ENCODE results near the gene RAET1G.
"Not testable (repeated sequence)": the region's sequence is repeated elsewhere in the genome, so short reads cannot be mapped to it uniquely, and the experiment has no call there.

Gene RAET1G

GRCh38 chr6:149896491-149896890 lies 26.4 kb downstream of the RAET1G start:
- WGBS (ENCODE audit: extremely low coverage, insufficient coverage, insufficient read length), result no CpG with 5 or more reads among the region's 3 CpGs
- Histone ChIP-seq H3K9ac (ENCODE audit: low read length) (no peak overlapping the region), H3K27ac (ENCODE audit: low read depth, low read length) (no peak overlapping the region)

GRCh38 chr6:149895833-149896271 lies 27.1 kb downstream of the RAET1G start:
- Histone ChIP-seq H3K9me3 (ENCODE audit: insufficient read depth, low read depth, low read length) (peaks cover 2% of the 10 kb centered on the region), H3K27me3 (ENCODE audit: insufficient read depth, low read length) (no peaks in the 10 kb centered on the region), H4K12ac (ENCODE audit: low read depth, low read length) (no peak overlapping the region), H3K14ac (ENCODE audit: low read length) (no peak overlapping the region), H2BK12ac (ENCODE audit: low read length) (no peak overlapping the region), H3K18ac (ENCODE audit: low read length) (no peak overlapping the region), H3K9ac (ENCODE audit: low read length) (no peak overlapping the region), H3K79me2 (ENCODE audit: control insufficient read depth, insufficient read depth, low read length, poor library complexity) (no peaks in the 10 kb centered on the region), H2BK120ac (ENCODE audit: insufficient read depth, low read length, poor library complexity) (no peak overlapping the region), H3K4me3 (ENCODE audit: low read depth, low read length) (no peak overlapping the region), H4K8ac (ENCODE audit: low read depth, low read length) (no peak overlapping the region), H2AK5ac (ENCODE audit: low read length) (no peak overlapping the region), H3K4me2 (ENCODE audit: low read length) (no peak overlapping the region), H4K91ac (ENCODE audit: low read depth, low read length) (no peak overlapping the region), H2AFZ (ENCODE audit: insufficient read depth, low read length, poor library complexity) (no peak overlapping the region), H3K79me1 (ENCODE audit: low read length) (no peaks in the 10 kb centered on the region), H3K36me3 (ENCODE audit: control insufficient read depth in 1 of 2, insufficient read depth in 2 of 2, low read length in 2 of 2) (no peaks in the 10 kb centered on the region), H3K27ac (ENCODE audit: low read depth, low read length) (no peak overlapping the region), H3K4me1 (ENCODE audit: control insufficient read depth in 1 of 2, insufficient read depth in 2 of 2, low read length in 2 of 2) (no peaks in the 10 kb centered on the region), H3K23ac (ENCODE audit: low read length) (no peak overlapping the region), H3K4ac (ENCODE audit: low read depth, low read length) (no peak overlapping the region), H2BK5ac (ENCODE audit: low read depth, low read length, poor library complexity) (no peak overlapping the region)
- no peak for DNase-seq
- WGBS (ENCODE audit: extremely low coverage, insufficient coverage, insufficient read length), result no CpG with 5 or more reads among the region's 5 CpGs

More at GRCh38 chr6:149896491-149896890, 26.4 kb downstream of the RAET1G start:
- no peaks in the 10 kb centered on the region for H3K36me3 ChIP-seq (ENCODE audit: control insufficient read depth in 1 of 2, insufficient read depth in 2 of 2, low read length in 2 of 2)
- H2BK5ac ChIP-seq (ENCODE audit: low read depth, low read length, poor library complexity), result no peak overlapping the region
- H2AK5ac ChIP-seq (ENCODE audit: low read length), result no peak overlapping the region
- H3K4me1 ChIP-seq (ENCODE audit: control insufficient read depth in 1 of 2, insufficient read depth in 2 of 2, low read length in 2 of 2), result no peaks in the 10 kb centered on the region
- no peak overlapping the region for H2AFZ ChIP-seq (ENCODE audit: insufficient read depth, low read length, poor library complexity)
- no peaks in the 10 kb centered on the region for H3K79me1 ChIP-seq (ENCODE audit: low read length)
- H3K4me3 ChIP-seq (ENCODE audit: low read depth, low read length), result no peak overlapping the region
- no peak for DNase-seq
- H3K9me3 ChIP-seq (ENCODE audit: insufficient read depth, low read depth, low read length), result peaks cover 2% of the 10 kb centered on the region
- H4K91ac ChIP-seq (ENCODE audit: low read depth, low read length), result no peak overlapping the region
- no peaks in the 10 kb centered on the region for H3K79me2 ChIP-seq (ENCODE audit: control insufficient read depth, insufficient read depth, low read length, poor library complexity)
- no peak overlapping the region for H3K14ac ChIP-seq (ENCODE audit: low read length)
- H2BK12ac ChIP-seq (ENCODE audit: low read length), result no peak overlapping the region
- H3K4ac ChIP-seq (ENCODE audit: low read depth, low read length), result no peak overlapping the region
- H3K18ac ChIP-seq (ENCODE audit: low read length), result no peak overlapping the region
- H2BK120ac ChIP-seq (ENCODE audit: insufficient read depth, low read length, poor library complexity), result no peak overlapping the region
- no peak overlapping the region for H4K12ac ChIP-seq (ENCODE audit: low read depth, low read length)
- H4K8ac ChIP-seq (ENCODE audit: low read depth, low read length), result no peak overlapping the region
- H3K23ac ChIP-seq (ENCODE audit: low read length), result no peak overlapping the region
- H3K4me2 ChIP-seq (ENCODE audit: low read length), result no peak overlapping the region
- no peaks in the 10 kb centered on the region for H3K27me3 ChIP-seq (ENCODE audit: insufficient read depth, low read length)

GRCh38 chr6:149895048-149895590 lies 27.8 kb downstream of the RAET1G start:
- Histone ChIP-seq H2BK5ac (ENCODE audit: low read depth, low read length, poor library complexity) (no peak overlapping the region), H4K91ac (ENCODE audit: low read depth, low read length) (no peak overlapping the region), H3K14ac (ENCODE audit: low read length) (no peak overlapping the region), H3K18ac (ENCODE audit: low read length) (no peak overlapping the region), H3K4ac (ENCODE audit: low read depth, low read length) (no peak overlapping the region), H3K4me3 (ENCODE audit: low read depth, low read length) (no peak overlapping the region), H3K4me2 (ENCODE audit: low read length) (no peak overlapping the region), H2AFZ (ENCODE audit: insufficient read depth, low read length, poor library complexity) (no peak overlapping the region), H3K23ac (ENCODE audit: low read length) (no peak overlapping the region), H3K27ac (ENCODE audit: low read depth, low read length) (no peak overlapping the region), H3K4me1 (ENCODE audit: control insufficient read depth in 1 of 2, insufficient read depth in 2 of 2, low read length in 2 of 2) (no peaks in the 10 kb centered on the region), H3K9me3 (ENCODE audit: insufficient read depth, low read depth, low read length) (peaks cover 2% of the 10 kb centered on the region), H3K27me3 (ENCODE audit: insufficient read depth, low read length) (no peaks in the 10 kb centered on the region), H2BK120ac (ENCODE audit: insufficient read depth, low read length, poor library complexity) (no peak overlapping the region), H3K36me3 (ENCODE audit: control insufficient read depth in 1 of 2, insufficient read depth in 2 of 2, low read length in 2 of 2) (no peaks in the 10 kb centered on the region), H2AK5ac (ENCODE audit: low read length) (no peak overlapping the region), H3K79me1 (ENCODE audit: low read length) (no peaks in the 10 kb centered on the region), H3K79me2 (ENCODE audit: control insufficient read depth, insufficient read depth, low read length, poor library complexity) (no peaks in the 10 kb centered on the region), H4K8ac (ENCODE audit: low read depth, low read length) (no peak overlapping the region), H4K12ac (ENCODE audit: low read depth, low read length) (no peak overlapping the region), H3K9ac (ENCODE audit: low read length) (no peak overlapping the region), H2BK12ac (ENCODE audit: low read length) (no peak overlapping the region)
- no peak for DNase-seq
- WGBS (ENCODE audit: extremely low coverage, insufficient coverage, insufficient read length), result no CpG with 5 or more reads among the region's 7 CpGs

- not testable (repeated sequence) for H3K79me1 ChIP-seq (ENCODE audit: low read length); H3K36me3 ChIP-seq (ENCODE audit: control insufficient read depth in 1 of 2, insufficient read depth in 2 of 2, low read length in 2 of 2); H3K14ac ChIP-seq (ENCODE audit: low read length); H4K8ac ChIP-seq (ENCODE audit: low read depth, low read length); H3K9ac ChIP-seq (ENCODE audit: low read length); H3K4me3 ChIP-seq (ENCODE audit: low read depth, low read length); H4K91ac ChIP-seq (ENCODE audit: low read depth, low read length); H3K18ac ChIP-seq (ENCODE audit: low read length); H3K23ac ChIP-seq (ENCODE audit: low read length); H4K12ac ChIP-seq (ENCODE audit: low read depth, low read length); DNase-seq; H3K9me3 ChIP-seq (ENCODE audit: insufficient read depth, low read depth, low read length); H2AFZ ChIP-seq (ENCODE audit: insufficient read depth, low read length, poor library complexity); H3K27me3 ChIP-seq (ENCODE audit: insufficient read depth, low read length); H3K4me1 ChIP-seq (ENCODE audit: control insufficient read depth in 1 of 2, insufficient read depth in 2 of 2, low read length in 2 of 2); H3K27ac ChIP-seq (ENCODE audit: low read depth, low read length); H3K79me2 ChIP-seq (ENCODE audit: control insufficient read depth, insufficient read depth, low read length, poor library complexity); H2BK12ac ChIP-seq (ENCODE audit: low read length); H2BK5ac ChIP-seq (ENCODE audit: low read depth, low read length, poor library complexity); H2BK120ac ChIP-seq (ENCODE audit: insufficient read depth, low read length, poor library complexity); H3K4ac ChIP-seq (ENCODE audit: low read depth, low read length); H3K4me2 ChIP-seq (ENCODE audit: low read length); H2AK5ac ChIP-seq (ENCODE audit: low read length)
- WGBS (ENCODE audit: extremely low coverage, insufficient coverage, insufficient read length), result no CpG with 5 or more reads among the region's 6 CpGs
These were observed 31.1 kb downstream of the RAET1G start for GRCh38 chr6:149891864-149892263.
